Uterus (tissue), 2 donors: ENCODE measurements around the gene ACSF3.

Experiments used
- CTCF ChIP-seq, 4 experiments: fragments of 200-600 bp in 2 of 4; fragments of 450-650 bp in 2 of 4; sonication (generic) in 2 of 4; IDR thresholded peaks; one replicate each; pipeline ENCODE4 v1.5.1; 2016 to 2019; ENCODE audit warnings: antibody characterized with exemption in 4 of 4, mild to moderate bottlenecking in 2 of 4, moderate library complexity in 1 of 4
- POLR2A ChIP-seq, 2 donors: fragments of 450-650 bp; IDR thresholded peaks; one replicate each; pipeline ENCODE4 v1.6.1; 2016; ENCODE audit warnings: antibody characterized with exemption in 2 of 2, mild to moderate bottlenecking in 1 of 2, moderate library complexity in 1 of 2

DNA sequence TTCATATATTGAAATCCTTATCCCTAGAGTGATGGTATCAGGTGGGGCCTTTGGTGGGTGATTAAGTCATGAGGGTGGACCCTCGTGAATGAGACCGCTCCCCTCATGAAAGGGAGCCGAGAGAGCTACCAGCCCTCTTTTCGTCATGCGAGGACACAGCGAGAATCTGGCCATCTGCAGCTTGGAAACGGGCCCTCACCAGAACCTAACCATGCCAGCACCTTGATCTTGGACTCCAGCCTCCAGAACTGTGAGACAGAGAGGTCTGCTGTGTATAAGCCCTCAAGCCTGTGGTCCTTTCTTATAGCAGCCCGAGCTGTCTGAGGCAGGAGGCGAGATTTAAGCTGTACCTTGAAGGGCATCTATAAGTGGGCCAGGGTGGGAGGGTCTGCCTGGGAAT lies 23.7 kb upstream of the ACSF3 start:
- TF ChIP-seq CTCF (IDR thresholded peaks at IDR 0.05) (no peak), POLR2A (IDR thresholded peaks at IDR 0.05) (no peak)
